H1 (cell line): ENCODE measurements around the gene GSTA3. TPM values are rescaled to one million over a fixed set of nuclear protein-coding genes. Genes with fewer than 3 reads are reported as not detected.

Source experiments
- PHF8 ChIP-seq: fragments of 200-600 bp; sonication (generic); conservative IDR thresholded peaks from 2 replicates; pipeline ENCODE4 v1.7.1; 2012; ENCODE audit warnings: low read depth, mild to moderate bottlenecking, inconsistent platforms, low read length, moderate library complexity
- polyA plus RNA-seq, 7 experiments: library from polyadenylated mRNA; depleted of rRNA in 3 of 7; stranded (reverse) in 5 of 7; unstranded in 2 of 7; fragments of >200 nt in 5 of 7; fragments of 200-250 nt in 2 of 7; gene quantifications; 1 replicate in 5 of 7; 2 replicates in 1 of 7; 4 replicates in 1 of 7; pipeline versions ENCODE4 v1.2.1 to v1.2.3, GENCODE V29; 2011 to 2013; ENCODE audit warnings: missing spikeins in 2 of 7, mixed read lengths in 2 of 7
- total RNA-seq: library from RNA; stranded (reverse); fragmentation: NEBNext Ultra II Directional; extraction: Animal tissue kit (Norgen Biotek cat#: 25700); gene quantifications from 2 replicates; pipeline ENCODE4 v1.2.1, GENCODE V29; 2021

GSTA3 gene
- total and polyA plus RNA-seq, 2 of the 8 experiments (the other 6 are each of a cell fraction or from before 2014, with no cell fraction given) = not detected

DNA sequence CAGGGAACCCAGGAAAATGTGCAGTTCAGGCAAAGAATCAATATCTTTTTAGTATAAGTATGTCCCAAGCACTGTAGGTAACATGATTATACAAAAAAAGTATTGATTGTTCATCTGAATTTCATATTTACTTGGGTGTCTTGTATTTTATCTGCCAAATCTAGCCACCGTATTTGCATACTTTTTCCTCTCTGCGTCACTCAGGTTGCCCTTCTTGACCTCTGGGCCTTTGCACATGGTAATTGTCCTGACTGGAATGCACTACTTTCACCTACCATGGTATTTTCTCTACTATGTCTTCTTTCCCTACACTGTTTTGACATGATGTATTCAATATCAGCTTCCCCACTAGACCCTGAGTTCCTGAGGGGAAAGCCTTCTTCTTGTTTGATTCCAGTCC, 15.2 kb downstream of the GSTA3 start (continued):
- TF ChIP-seq PHF8 = no peak
